GM12875 (cell line): ENCODE measurements around the gene PLCG2.
"Not testable (repeated sequence)": the region's sequence is repeated elsewhere in the genome, so short reads cannot be mapped to it uniquely, and the experiment has no call there.

Source experiments
- H3K4me3 ChIP-seq: one replicate; pipeline ENCODE4 v1.5.1; 2011; ENCODE audit warnings: low read depth, low read length, control low read depth
- CTCF ChIP-seq: IDR thresholded peaks from 2 replicates; pipeline ENCODE4 v1.5.1; 2011; ENCODE audit warnings: low read depth, mild to moderate bottlenecking, control low read depth, inconsistent platforms, low read length, moderate library complexity, borderline replicate concordance; ENCODE audit not compliant: insufficient read depth

The PLCG2 gene

GRCh38 chr16:81956213-81956948 lies 177.3 kb downstream of the PLCG2 start:
- no peak for TF ChIP-seq CTCF
- H3K4me3 ChIP-seq: no peak overlapping the region

GRCh38 chr16:81964808-81965207 lies 185.7 kb downstream of the PLCG2 start:
- no peak overlapping the region for H3K4me3 ChIP-seq
- TF ChIP-seq CTCF: no peak

GRCh38 chr16:81967358-81967757 lies 188.3 kb downstream of the PLCG2 start:
- H3K4me3 ChIP-seq: no peak overlapping the region
- TF ChIP-seq CTCF: no peak

GRCh38 chr16:81971853-81972252 lies 192.8 kb downstream of the PLCG2 start:
- no peak for TF ChIP-seq CTCF
- no peak overlapping the region for H3K4me3 ChIP-seq

- H3K4me3 ChIP-seq: no peak overlapping the region
- no peak for TF ChIP-seq CTCF
Measured at GRCh38 chr16:81973737-81974136, 194.6 kb downstream of the PLCG2 start.

- TF ChIP-seq CTCF: no peak
- no peak overlapping the region for H3K4me3 ChIP-seq
Measured at GRCh38 chr16:81975637-81976036, 196.5 kb downstream of the PLCG2 start.

GRCh38 chr16:81977335-81977942 lies 198.3 kb downstream of the PLCG2 start:
- not testable (repeated sequence) for H3K4me3 ChIP-seq

- TF ChIP-seq CTCF: no peak
- no peak overlapping the region for H3K4me3 ChIP-seq
Measured at GRCh38 chr16:81987121-81987520, 208.0 kb downstream of the PLCG2 start.
